Measurements from ENCODE around the gene HDAC1.
"Not testable (repeated sequence)": the region's sequence is repeated elsewhere in the genome, so short reads cannot be mapped to it uniquely, and the experiment has no call there.

HDAC1 gene

DNA sequence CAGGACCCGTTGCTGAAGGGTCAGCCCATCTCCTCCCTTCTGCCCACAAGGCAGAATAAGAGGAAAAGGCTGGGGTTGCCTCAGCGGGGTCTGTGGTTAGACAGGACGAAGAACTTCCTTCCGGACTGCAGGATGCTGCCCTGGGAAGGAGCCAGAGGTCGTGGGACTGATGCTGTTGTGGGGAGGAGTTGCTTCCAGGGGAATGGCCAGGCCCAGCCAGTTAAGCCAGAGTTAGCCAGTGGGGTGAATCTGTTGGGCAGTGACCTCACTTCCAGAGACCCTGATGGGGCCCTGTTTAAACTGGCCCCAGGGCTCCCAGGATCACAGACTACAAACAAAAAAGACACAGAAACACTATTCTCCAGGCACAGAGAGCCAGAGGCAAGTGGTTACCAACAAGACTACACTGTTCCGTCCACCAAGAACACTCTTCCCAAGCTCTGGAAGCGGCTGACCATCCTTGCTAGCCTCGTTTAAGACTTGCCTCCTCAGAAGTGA lies 57.4 kb downstream of the HDAC1 start:
- peak; percentile 85 for DNase-seq (ENCODE audit: low read depth)

DNA sequence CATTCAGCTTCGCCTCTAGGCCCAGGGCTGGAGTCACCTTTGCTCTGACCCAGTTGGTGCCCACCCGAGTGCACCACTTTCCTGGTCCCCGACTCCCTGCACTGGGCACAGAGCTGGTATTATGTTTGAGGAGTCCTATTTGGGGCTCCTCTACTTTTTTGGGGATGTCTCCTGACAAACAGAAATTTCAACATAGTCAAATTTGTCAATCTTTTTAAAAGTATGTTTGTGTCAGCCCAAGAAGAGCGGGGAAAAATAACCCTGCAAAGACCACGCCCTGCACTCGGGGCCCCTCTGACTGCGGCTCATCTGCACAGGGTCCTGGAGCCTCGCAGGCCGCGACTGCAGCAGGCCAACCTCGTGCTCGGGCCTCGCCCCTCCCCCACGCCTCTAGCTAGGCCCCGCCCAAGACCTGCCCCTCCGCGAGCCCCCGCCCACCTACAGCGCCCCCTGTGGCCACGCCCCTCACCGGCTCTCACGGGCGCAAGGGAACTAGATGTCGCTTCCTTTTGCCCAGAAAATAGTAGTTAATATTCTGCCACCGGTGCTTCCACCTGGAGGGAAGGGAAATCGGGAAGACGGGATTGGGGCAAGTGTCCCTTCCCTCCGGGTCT lies 59.0 kb downstream of the HDAC1 start:
- DNase-seq (ENCODE audit: low read depth): no peak

DNA sequence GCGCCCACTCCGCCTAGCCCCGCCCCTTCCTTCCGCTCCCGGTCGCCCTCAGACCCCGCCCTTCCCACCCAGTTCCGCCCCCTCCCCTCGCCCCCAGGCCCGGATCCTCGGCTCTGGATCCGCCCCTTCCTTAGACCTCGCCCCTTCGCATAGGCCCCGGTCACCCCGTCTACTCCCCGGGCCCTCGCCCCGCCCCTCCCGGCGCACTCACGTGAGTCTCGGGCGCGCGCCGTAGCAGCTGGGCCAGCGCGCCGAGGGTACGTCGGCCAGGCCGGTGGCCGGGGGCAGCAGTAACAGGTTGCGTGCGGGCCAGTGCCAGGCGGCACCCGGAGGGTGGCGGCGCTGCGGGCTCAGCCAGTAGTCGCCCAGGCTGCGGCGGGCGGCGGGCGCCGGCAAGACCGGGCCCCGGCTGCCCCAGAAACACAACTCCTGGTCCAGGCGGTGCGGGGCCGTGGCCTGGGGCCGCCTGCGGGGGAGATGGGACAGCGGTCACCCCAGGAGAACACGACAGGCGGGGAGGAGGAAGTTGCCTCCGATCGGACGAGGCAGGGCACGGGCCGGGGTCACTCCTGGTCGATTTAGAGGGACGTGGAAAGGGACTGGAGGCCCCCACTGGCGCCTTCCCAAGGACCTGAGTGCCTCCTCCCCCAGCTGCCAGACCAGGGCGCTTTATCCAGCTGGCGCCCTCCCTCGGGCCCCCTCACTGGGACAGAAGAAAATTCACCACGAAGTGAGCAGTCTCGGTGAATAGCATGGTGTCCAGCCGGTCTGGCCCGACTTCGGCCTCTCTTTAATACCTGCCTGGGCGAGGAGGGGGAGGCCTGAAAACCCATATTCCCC lies 59.7 kb downstream of the HDAC1 start:
- peak; percentile 96 for DNase-seq (ENCODE audit: low read depth)

DNA sequence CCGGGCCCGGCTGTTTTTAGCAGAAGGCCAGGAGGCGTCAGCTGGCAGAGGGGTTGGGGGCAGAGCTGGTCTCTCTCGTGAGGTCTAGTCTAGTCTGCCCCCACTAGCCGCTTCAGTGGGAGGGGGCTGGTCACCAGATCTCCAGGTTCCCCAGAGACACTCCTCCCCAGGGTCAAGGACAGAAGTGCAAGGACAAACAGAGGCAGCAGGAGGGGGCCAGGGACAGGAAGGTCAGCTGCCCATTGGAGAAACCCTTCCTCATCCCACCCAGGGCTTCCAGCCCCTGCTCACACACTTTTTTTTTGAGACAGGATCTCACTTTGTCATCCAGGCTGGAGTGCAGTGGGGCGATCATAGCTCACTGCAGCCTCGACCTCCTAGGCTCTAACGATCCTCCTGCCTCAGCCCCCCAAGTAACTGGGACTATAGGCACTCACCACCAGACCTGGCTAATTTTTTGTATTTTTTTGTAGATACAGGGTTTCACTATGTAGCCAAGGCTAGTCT lies 60.4 kb downstream of the HDAC1 start:
- no peak for DNase-seq (ENCODE audit: low read depth)

DNA sequence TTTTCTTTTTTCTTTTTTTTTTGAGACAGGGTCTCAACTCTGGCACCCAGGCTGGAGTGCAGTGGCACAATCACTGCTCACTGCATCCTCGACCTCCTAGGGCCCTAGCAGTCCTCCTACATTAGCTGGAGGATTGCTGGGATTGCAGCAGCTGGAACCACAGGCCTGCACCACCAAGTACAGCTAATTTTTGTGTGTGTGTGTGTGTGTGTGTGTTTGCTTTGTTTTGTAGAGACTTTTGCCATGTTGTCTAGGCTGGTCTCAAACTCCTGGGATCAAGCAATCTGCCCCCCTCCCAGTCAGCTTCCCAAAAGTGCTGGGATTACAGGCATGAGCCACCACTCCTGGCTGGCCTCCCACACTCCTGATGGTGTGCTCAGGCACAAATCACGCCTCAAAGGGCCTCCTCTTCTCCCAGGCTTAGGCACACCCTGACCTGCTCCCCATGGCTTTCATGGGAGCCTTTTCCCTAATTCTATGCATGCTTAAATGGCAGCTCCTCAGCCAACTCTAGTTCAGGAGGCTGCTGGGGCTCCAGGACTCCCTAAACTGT lies 61.0 kb downstream of the HDAC1 start:
- DNase-seq (ENCODE audit: low read depth): no peak

DNA sequence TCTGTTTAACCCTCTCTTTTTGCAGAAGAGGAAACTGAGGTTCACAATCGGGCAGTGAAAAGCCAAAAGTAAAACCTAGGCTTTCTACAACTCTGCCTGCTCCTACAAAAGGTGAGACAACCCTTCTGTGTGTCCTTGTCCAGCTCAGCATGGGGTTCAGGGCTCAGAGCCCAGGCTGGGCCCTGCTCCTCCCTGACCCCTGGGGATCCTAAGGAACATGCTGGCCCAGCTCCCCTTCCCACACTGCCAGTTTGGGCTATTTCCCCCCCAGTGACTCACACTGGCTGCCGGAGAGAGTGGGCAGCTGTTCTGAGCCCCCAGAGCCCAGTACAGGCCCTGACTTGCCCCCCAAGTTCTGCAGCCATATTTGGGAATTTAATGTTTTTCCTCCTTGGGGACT lies 61.5 kb downstream of the HDAC1 start:
- DNase-seq (ENCODE audit: low read depth): no peak

DNA sequence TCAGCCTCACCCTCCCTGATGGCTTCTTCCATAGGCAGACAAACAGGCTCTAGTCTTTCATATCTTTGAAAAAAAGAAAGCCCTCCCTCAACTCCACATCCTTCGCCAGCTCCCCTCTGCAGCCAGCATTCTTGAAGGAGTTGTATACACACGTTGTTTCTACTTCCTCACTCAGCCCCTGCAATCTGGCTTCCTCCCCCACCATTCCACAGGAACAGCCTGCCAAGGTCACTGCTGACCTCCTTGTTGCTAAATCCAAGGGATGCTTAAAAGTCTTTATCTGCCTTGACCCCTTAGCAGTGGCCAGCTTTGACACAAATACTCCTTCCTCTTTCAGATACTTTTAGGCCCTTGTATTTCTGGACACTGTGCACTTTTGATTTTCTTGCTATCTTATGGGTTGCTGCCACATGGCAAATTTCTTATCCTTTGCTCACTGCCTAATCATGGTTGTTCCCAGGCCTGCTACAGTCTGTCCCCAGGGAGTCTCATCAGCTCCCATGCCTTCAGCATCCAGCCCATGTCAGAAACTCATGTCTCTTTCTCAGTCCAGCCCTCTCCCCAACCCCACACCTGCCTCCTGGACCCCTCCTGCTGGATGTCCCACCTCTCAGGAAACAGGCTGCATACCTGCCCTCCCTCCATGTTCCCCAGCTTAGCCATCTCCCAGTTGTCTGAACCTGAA lies 62.1 kb downstream of the HDAC1 start:
- no peak for DNase-seq (ENCODE audit: low read depth)

DNA sequence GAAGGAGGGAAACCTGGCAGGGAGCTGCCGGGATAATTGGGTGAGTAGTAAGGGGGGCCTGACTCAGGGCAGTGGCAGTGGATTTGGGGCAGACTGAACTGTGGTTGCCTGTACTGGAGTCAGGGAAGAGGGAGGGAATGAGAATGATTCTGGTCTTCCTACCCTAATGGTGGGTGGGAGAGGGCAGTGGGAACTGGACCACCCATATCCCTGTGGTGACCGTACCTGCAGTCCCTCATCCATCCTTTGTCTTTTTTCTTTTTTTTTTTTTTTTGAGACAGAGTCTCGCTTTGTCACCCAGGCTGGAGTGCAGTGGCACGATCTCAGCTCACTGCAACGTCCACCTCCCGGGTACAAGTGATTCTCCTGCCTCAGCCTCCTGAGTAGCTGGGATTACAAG lies 63.9 kb downstream of the HDAC1 start:
- not testable (repeated sequence) for DNase-seq (ENCODE audit: low read depth)

DNA sequence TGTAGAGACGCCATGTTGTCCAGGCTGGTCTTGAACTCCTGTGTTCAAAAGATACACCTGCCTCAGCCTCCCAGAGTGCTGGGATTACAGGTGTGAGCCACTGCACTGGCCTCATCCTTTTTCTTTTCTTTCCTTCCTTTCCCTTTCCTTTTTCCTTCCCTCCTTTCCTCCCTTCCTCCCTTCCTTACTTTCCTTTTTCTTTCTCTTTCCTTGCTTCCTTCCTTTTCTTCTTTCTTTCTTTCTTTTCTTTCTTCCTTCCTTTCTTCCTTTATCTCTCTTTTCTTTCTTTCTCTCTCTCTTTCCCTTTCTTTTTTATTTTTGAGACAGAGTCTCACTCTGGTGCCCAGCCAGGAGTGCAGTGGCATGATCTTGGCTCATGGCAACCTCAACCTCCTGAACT lies 64.6 kb downstream of the HDAC1 start:
- DNase-seq (ENCODE audit: low read depth): no peak

DNA sequence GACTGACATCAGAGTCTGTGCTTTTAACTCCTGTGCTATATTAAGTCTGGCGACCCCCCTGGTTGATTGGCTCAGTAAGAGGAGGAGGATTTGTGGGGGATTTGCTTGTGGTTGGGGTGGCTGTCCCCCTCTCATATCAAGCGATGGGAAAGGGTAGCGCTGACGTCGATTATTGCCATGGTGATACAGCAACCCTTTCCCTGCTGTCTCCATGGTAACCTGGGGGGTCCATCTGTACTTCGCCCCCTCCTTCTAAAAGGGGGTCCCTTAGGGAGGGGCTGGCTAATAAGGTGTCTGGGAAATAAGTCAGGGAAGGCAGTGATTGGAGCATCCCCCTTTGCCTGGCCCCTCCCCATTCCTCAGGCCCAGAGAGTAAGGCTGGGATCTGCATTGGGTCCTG lies 65.7 kb downstream of the HDAC1 start:
- no peak for DNase-seq (ENCODE audit: low read depth)

DNA sequence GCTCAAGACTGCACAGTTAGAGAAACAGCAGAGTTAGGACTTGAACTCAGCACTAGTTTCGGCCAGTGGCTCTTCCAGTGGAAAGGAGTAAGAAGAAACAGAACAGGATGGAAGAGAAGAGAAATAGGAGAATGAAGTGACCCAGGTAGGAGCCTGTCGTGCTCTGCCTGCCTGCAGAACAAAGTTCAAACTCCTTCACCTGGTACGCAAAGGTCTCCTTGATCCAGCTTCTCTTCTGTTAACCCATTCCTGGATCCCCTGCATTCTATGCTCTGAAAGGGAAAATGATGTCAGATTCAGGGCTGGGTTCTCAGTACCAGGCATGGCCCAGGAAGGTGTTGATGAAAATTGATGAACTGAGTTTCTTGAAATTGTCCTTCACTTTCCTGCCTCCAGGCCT lies 66.6 kb downstream of the HDAC1 start:
- DNase-seq (ENCODE audit: low read depth): no peak

DNA sequence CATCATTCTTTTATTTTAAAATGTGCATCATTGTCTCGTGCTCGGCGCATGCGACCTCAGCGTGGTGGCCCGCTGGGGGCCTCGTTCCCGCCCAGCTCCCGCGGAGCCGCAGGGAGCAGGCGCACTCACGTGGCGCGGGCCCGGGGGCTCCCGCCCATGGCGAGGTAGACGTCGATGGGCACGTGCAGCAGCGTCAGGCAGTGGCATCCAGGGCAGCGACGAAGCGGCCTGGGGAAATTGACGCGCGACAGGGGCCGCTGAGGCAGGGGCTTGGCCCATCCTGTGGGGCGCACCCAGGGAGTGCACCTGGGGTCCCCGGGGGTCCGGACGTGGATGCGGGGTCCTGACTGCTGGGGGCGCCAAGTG lies 69.4 kb downstream of the HDAC1 start:
- no peak for DNase-seq (ENCODE audit: low read depth)

DNA sequence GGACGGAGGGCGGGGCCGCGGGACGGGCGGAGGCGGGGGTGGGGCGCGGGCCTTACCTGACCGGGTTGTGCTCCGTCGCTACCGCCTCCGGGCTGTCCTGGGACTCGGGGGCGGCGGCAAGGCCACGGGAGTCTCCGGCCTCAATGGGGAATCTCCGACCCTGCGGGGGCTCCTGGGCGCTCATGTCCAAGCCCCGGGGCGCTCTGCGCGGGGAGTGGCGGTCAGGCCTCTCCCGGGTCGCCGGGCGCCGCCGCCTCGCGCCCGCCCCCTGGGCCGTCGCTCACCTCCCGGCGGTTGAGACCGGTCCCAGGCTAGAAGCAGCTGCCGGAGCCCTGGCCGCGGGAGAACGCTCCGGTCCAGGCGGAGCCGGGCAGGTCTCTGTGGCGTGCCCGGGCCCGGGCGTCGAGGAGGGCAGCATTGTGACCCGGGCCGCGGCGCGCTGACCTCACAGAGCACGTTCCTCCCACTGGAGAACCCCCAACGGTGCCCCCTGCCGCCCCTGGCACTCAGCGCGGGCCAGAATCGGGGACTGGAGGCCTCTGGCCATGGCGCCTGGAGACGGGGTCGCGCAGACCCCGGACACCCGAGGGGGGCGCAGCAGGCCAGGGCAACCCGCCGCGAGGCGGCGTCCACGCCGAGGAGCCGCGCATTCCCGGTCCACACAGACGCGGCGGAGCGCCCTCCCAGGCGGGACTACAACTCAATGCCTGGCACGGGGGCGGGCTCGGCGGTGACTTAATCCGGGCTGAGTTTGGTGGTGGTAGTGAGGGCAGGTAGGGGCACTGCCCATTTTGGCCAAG lies 70.0 kb downstream of the HDAC1 start:
- no peak for DNase-seq (ENCODE audit: low read depth)

DNA sequence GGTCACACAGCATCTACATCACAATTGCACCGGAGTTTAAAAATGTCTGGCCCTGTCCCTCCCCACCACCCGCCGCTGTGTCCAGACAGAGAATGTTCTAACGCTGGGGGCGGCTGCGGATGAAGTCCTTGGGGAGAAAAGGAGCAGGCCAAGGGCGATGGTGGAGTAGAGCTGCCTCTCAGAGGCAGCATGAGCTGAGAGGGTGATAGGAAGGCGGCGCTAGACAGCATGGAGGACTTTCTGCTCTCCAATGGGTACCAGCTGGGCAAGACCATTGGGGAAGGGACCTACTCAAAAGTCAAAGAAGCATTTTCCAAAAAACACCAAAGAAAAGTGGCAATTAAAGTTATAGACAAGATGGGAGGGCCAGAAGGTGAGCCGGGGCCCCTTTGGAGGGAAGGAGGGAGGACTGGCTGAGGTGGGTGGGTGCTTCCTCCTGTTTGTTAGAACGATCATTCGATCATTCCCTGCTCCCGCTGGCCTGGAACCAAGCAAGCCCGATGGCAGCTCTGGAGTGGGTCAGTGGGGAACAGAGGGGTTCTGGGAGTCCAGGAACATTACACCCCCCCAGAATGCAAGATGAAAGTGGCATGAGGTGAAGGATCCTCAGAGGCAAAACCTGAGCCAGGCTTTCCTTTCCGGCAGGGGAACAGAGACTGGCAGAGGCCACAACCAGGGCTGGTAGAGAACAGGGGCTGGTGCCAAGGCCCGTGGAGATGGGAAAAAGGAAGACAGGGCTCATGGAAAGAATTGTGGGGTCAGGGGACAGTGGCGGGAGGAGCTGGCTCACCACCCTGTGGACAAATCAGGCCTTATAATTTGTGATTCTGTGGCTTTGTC lies 70.8 kb downstream of the HDAC1 start, which contains the start of the genes FAM229A and TSSK3:
Gene FAM229A (minus strand): TSS at position 12 of the 840 bp plus-strand sequence. CDS start 394 bp downstream, outside the sequence.
Gene TSSK3 (plus strand): TSS at position 66 of the 840 bp plus-strand sequence. CDS start 163 bp downstream, at position 229.
- DNase-seq (ENCODE audit: low read depth): no peak

DNA sequence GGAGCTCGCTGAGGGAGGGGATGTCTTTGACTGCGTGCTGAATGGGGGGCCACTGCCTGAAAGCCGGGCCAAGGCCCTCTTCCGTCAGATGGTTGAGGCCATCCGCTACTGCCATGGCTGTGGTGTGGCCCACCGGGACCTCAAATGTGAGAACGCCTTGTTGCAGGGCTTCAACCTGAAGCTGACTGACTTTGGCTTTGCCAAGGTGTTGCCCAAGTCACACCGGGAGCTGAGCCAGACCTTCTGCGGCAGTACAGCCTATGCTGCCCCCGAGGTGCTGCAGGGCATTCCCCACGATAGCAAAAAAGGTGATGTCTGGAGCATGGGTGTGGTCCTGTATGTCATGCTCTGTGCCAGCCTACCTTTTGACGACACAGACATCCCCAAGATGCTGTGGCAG lies 71.8 kb downstream of the HDAC1 start:
- no peak for DNase-seq (ENCODE audit: low read depth)

DNA sequence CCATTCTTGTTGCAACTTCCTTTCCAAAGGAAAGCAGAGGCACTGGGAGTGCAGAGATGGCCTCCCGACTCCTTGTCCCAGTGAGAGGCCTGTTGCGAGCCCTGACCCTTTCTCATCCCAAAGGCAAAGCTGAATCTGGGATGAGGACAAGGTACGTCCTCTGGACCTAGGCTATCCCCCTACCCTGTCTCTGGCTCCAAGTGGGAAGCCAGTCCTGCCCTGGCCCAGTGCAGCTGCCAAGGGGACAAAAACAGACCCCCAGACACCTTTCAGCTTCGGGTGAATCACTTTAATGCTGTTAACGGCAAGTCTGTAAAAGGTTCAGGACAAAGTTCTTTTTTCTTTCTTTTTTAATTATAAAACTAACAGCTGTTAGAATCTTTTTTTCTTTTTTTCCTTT lies 73.0 kb downstream of the HDAC1 start:
- DNase-seq (ENCODE audit: low read depth): no peak

DNA sequence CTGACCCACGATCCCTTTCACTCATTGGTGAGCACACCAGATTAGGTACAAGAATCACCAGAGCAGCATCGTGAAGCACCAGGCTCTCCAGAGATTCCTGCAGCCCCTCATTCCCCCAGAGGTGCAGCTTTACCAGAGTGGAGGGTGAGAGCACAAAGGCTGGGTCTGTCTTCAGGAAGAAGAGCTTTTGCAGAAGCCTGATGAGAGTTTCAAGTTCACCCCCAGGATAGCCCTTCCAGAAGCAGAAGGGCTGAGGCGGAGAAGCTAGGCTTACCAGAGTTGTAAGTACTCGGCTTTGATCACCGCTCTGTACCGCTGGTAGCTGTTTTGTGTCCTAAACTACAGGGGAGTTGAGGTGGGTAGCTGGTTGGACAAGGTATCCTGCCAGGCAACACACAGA lies 73.6 kb downstream of the HDAC1 start:
- DNase-seq (ENCODE audit: low read depth): no peak

DNA sequence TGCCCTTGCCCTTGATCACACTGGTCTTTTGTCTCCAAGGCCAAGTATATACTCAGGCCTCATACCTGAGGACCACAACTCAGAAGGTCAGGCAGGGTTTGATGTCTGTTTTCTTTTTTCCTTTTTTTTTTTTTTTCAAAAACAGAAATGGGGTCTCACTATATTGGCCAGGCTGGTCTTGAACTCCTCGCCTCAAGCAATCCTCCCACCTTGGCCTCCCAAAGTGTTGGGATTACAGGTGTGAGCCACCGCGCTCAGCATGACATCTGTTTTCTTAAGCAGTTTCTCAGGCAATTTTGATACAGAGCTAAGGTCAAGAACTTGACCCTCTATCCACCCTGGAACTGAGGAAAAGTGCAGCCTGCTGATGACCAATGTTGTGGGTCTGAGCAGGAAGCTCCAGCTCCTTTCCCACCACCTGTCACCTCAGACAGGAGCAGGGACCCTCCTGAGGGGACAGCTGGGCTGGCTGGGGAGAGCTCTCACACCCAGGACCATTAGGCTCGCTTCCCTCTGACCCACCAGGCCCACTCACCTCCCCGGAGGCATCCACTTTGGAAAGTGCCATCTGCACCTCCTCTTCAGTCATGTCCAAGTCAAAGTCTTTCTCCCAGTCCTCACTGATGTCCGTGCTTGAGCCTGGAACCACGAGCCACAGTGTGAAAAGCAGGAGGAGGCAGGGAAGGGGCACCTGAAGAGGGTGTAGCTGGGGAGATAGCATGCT lies 76.2 kb downstream of the HDAC1 start:
- no peak for DNase-seq (ENCODE audit: low read depth)

DNA sequence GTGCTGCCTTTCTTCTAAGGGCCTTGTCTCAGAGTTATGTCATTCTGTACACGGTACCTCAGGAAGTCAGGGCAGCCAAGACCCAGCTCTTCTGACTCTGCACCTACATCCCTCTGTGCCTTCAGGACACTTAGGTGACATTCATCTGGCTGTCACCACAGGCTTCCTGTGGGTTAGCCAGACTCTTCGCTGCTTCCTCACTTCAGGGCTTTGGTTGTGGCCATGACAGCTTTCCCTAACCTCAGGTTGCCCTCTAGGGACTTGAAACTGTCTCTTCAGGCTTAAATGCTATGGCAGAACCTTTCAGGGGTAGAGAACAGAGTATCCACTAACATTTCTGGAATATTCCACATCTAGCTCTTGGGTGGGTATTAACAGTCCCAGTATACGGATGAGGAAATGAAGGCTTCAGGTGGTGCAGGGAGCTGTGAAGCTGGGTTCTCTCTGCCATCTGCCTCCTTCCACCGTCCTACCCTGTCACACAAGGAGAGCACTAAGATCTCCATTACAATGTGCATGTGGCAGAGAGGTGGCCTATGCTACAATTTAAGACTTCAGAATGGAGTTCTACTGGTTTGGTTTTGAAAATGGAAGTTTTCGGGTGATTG lies 80.4 kb downstream of the HDAC1 start:
- no peak for DNase-seq (ENCODE audit: low read depth)

All from CMK (cell line).